ENCODE measurements around the gene CTSZ.
"Not testable (repeated sequence)": the region's sequence is repeated elsewhere in the genome, so short reads cannot be mapped to it uniquely, and the experiment has no call there.

Gene CTSZ

GRCh38 chr20:59015812-59016711, 9.0 kb upstream of the CTSZ start:
- no peak for TF ChIP-seq JUND (IDR thresholded peaks at IDR 0.05; ENCODE audit: low read depth)
- in situ Hi-C loops (cut with HindIII; ENCODE audit: low pct_unique_long_range_greater_than_20kb, low sequenced_read_pairs): no loop called here
- no peak for DNase-seq (ENCODE audit: low read depth in 1 of 2, low spot score in 1 of 2)

GRCh38 chr20:59015411-59015810, 8.4 kb upstream of the CTSZ start:
- TF ChIP-seq JUND (IDR thresholded peaks at IDR 0.05; ENCODE audit: low read depth): no peak
- in situ Hi-C loops (cut with HindIII; ENCODE audit: low pct_unique_long_range_greater_than_20kb, low sequenced_read_pairs): no loop called here
- DNase-seq (ENCODE audit: low read depth in 1 of 2, low spot score in 1 of 2): no peak

- TF ChIP-seq JUND (IDR thresholded peaks at IDR 0.05; ENCODE audit: low read depth): no peak
- in situ Hi-C loops (cut with HindIII; ENCODE audit: low pct_unique_long_range_greater_than_20kb, low sequenced_read_pairs): no loop called here
- no peak for DNase-seq (ENCODE audit: low read depth in 1 of 2, low spot score in 1 of 2)
Measured at GRCh38 chr20:59014680-59015389, 7.8 kb upstream of the CTSZ start.

- in situ Hi-C loops (cut with HindIII; ENCODE audit: low pct_unique_long_range_greater_than_20kb, low sequenced_read_pairs): no loop called here
- no peak for TF ChIP-seq JUND (IDR thresholded peaks at IDR 0.05; ENCODE audit: low read depth)
- no peak for DNase-seq (ENCODE audit: low read depth in 1 of 2, low spot score in 1 of 2)
Measured at GRCh38 chr20:59013959-59014608, 7.0 kb upstream of the CTSZ start.

GRCh38 chr20:59013031-59013951, 6.2 kb upstream of the CTSZ start:
- in situ Hi-C loops (cut with HindIII; ENCODE audit: low pct_unique_long_range_greater_than_20kb, low sequenced_read_pairs): no loop called here
- DNase-seq (ENCODE audit: low read depth in 1 of 2, low spot score in 1 of 2): no peak
- no peak for TF ChIP-seq JUND (IDR thresholded peaks at IDR 0.05; ENCODE audit: low read depth)

GRCh38 chr20:59011874-59012157, 4.8 kb upstream of the CTSZ start:
- DNase-seq (ENCODE audit: low read depth in 1 of 2, low spot score in 1 of 2); in situ Hi-C loops (cut with HindIII; ENCODE audit: low pct_unique_long_range_greater_than_20kb, low sequenced_read_pairs): not testable (repeated sequence)

- peak in 1 of 2 experiments; percentile 95 for DNase-seq (ENCODE audit: low read depth in 1 of 2, low spot score in 1 of 2)
- no peak for TF ChIP-seq JUND (IDR thresholded peaks at IDR 0.05; ENCODE audit: low read depth)
- in situ Hi-C loops (cut with HindIII; ENCODE audit: low pct_unique_long_range_greater_than_20kb, low sequenced_read_pairs): no loop called here
Measured at GRCh38 chr20:59010995-59011873, 4.2 kb upstream of the CTSZ start.

- DNase-seq (ENCODE audit: low read depth in 1 of 2, low spot score in 1 of 2): peak in 1 of 2 experiments; percentile 87
- TF ChIP-seq JUND (IDR thresholded peaks at IDR 0.05; ENCODE audit: low read depth): no peak
- in situ Hi-C loops (cut with HindIII; ENCODE audit: low pct_unique_long_range_greater_than_20kb, low sequenced_read_pairs): no loop called here
Measured at GRCh38 chr20:59010321-59010994, 3.4 kb upstream of the CTSZ start.

GRCh38 chr20:59008715-59009336, 1.8 kb upstream of the CTSZ start:
- in situ Hi-C loops (cut with HindIII; ENCODE audit: low pct_unique_long_range_greater_than_20kb, low sequenced_read_pairs): no loop called here
- TF ChIP-seq JUND (IDR thresholded peaks at IDR 0.05; ENCODE audit: low read depth): no peak
- DNase-seq (ENCODE audit: low read depth in 1 of 2, low spot score in 1 of 2): no peak

GRCh38 chr20:59007665-59008511, 834 bp upstream of the CTSZ start:
- DNase-seq (ENCODE audit: low read depth in 1 of 2, low spot score in 1 of 2): no peak
- in situ Hi-C loops (cut with HindIII; ENCODE audit: low pct_unique_long_range_greater_than_20kb, low sequenced_read_pairs): no loop called here
- TF ChIP-seq JUND (IDR thresholded peaks at IDR 0.05; ENCODE audit: low read depth): no peak

All from T47D (cell line).